GM23338 (cell line): ENCODE results near the gene ROBO1. TPM values are rescaled to one million over a fixed set of nuclear protein-coding genes. Genes with fewer than 3 reads are reported as not detected.

Experiments
- ATAC-seq: fragments of 200-7000 bp; cut with Tn5 transposase; 3 replicates; pipeline ENCODE4 v1.9.1; 2020
- DNase-seq: peaks from one replicate; pipeline ENCODE4 v3.0.0-alpha.2; 2015; ENCODE audit warnings: low spot score
- H2AFZ ChIP-seq: fragments of 200-600 bp; sonication (generic); 2 replicates; pipeline ENCODE4 v1.8.0; 2016; ENCODE audit warnings: antibody characterized with exemption, mild to moderate bottlenecking, moderate library complexity
- H3F3A ChIP-seq: fragments of 200-600 bp; sonication (generic); replicated peaks from 2 replicates; pipeline ENCODE4 v1.8.0; 2017; ENCODE audit warnings: antibody characterized with exemption, mixed run types, low read depth
- H3K27ac ChIP-seq: fragments of 200-600 bp; sonication (generic); 2 replicates; pipeline ENCODE4 v1.6.1; 2016; ENCODE audit warnings: low read depth
- H3K27me3 ChIP-seq: fragments of 200-600 bp; sonication (generic); 2 replicates; pipeline ENCODE4 v1.8.0; 2016; ENCODE audit warnings: mild to moderate bottlenecking, mixed run types, moderate library complexity; ENCODE audit not compliant: insufficient read depth
- H3K36me3 ChIP-seq: fragments of 200-600 bp; sonication (generic); 2 replicates; pipeline ENCODE4 v1.8.0; 2016; ENCODE audit warnings: mild to moderate bottlenecking; ENCODE audit not compliant: insufficient read depth
- H3K4me1 ChIP-seq: fragments of 200-600 bp; sonication (generic); 2 replicates; pipeline ENCODE4 v1.8.0; 2016; ENCODE audit warnings: mild to moderate bottlenecking, moderate library complexity; ENCODE audit not compliant: insufficient read depth
- H3K4me2 ChIP-seq: fragments of 200-600 bp; sonication (generic); 2 replicates; pipeline ENCODE4 v1.7.1; 2017; ENCODE audit warnings: mixed run types
- H3K4me3 ChIP-seq: fragments of 200-600 bp; sonication (generic); 2 replicates; pipeline ENCODE4 v1.6.1; 2016; ENCODE audit warnings: mixed run types
- H3K79me2 ChIP-seq: fragments of 200-600 bp; sonication (generic); replicated peaks from 2 replicates; pipeline ENCODE4 v1.8.0; 2017; ENCODE audit warnings: mild to moderate bottlenecking; ENCODE audit not compliant: insufficient read depth
- H3K9me2 ChIP-seq: fragments of 200-600 bp; sonication (generic); 2 replicates; pipeline ENCODE4 v1.8.0; 2017; ENCODE audit not compliant: insufficient read depth
- H4K20me1 ChIP-seq: fragments of 200-600 bp; sonication (generic); replicated peaks from 2 replicates; pipeline ENCODE4 v1.8.0; 2017; ENCODE audit warnings: mild to moderate bottlenecking; ENCODE audit not compliant: insufficient read depth
- H3K27ac Mint-ChIP-seq: 2 replicates; pipeline ENCODE4 v1.8.0; 2020; ENCODE audit warnings: inconsistent platforms, mild to moderate bottlenecking, moderate library complexity, mixed read lengths
- H3K27me3 Mint-ChIP-seq: 3 replicates; pipeline ENCODE4 v1.8.0; 2022; ENCODE audit warnings: low read depth, mild to moderate bottlenecking, moderate library complexity, mixed read lengths, inconsistent platforms; ENCODE audit not compliant: insufficient read depth, poor library complexity
- H3K36me3 Mint-ChIP-seq: 3 replicates; pipeline ENCODE4 v1.8.0; 2021; ENCODE audit warnings: low read depth, mild to moderate bottlenecking, inconsistent platforms, moderate library complexity, mixed read lengths
- H3K4me1 Mint-ChIP-seq: 3 replicates; pipeline ENCODE4 v1.8.0; 2020; ENCODE audit warnings: mild to moderate bottlenecking, inconsistent platforms, mixed read lengths
- H3K4me3 Mint-ChIP-seq: 3 replicates; pipeline ENCODE4 v1.8.0; 2021; ENCODE audit warnings: moderate library complexity, mild to moderate bottlenecking, inconsistent platforms, mixed read lengths
- H3K9me3 Mint-ChIP-seq: 3 replicates; pipeline ENCODE4 v1.8.0; 2020; ENCODE audit warnings: moderate library complexity, mild to moderate bottlenecking, inconsistent platforms, mixed read lengths
- CREB1 ChIP-seq: fragments of 250-450 bp; sonication (Bioruptor Pico); IDR thresholded peaks from 2 replicates; pipeline ENCODE4 v1.5.0; 2020; ENCODE audit warnings: low read depth, mild to moderate bottlenecking, moderate library complexity
- EZH2 ChIP-seq: fragments of 200-600 bp; sonication (generic); IDR thresholded peaks from one replicate; pipeline ENCODE4 v1.8.0; 2017; ENCODE audit warnings: antibody characterized with exemption, mild to moderate bottlenecking, low read depth; ENCODE audit not compliant: unreplicated experiment
- JUNB ChIP-seq: IDR thresholded peaks from one replicate; pipeline ENCODE4 v1.6.1; 2016; ENCODE audit warnings: antibody characterized with exemption; ENCODE audit not compliant: unreplicated experiment
- POLR2AphosphoS5 ChIP-seq: IDR thresholded peaks from 2 replicates; pipeline ENCODE4 v1.6.1; 2016; ENCODE audit warnings: antibody characterized with exemption, low read depth
- ZNF114 ChIP-seq: fragments of 250-450 bp; sonication (Bioruptor Pico); IDR thresholded peaks from 2 replicates; pipeline ENCODE4 v1.5.0; 2020; ENCODE audit warnings: mild to moderate bottlenecking, moderate library complexity
- polyA plus RNA-seq: library from polyadenylated mRNA; unstranded; fragments of >200 nt; fragmentation: Nextera tagmentation; extraction: Ambion mirVana; gene quantifications from 2 replicates; pipeline ENCODE4 v1.2.1, GENCODE V29; 2016
- total RNA-seq: library from RNA; depleted of rRNA; stranded (reverse); fragments of >200 nt; shearing (Covaris generic); gene quantifications from 2 replicates; pipeline ENCODE4 v1.2.3, GENCODE V29; 2014
- TF ChIP-seq, protein P1 (sequence below): IDR thresholded peaks from one replicate; pipeline ENCODE4 v1.6.1; 2018; ENCODE audit warnings: antibody characterized with exemption; ENCODE audit not compliant: unreplicated experiment
- TF ChIP-seq, protein P2 (sequence below): fragments of 250-450 bp; sonication (Bioruptor Pico); IDR thresholded peaks from 2 replicates; pipeline ENCODE4 v1.5.0; 2020; ENCODE audit warnings: mild to moderate bottlenecking, moderate library complexity

ROBO1 gene
- total and polyA plus RNA-seq, 2 experiments from 2014 or later = 19.2 to 78.3 TPM

DNA sequence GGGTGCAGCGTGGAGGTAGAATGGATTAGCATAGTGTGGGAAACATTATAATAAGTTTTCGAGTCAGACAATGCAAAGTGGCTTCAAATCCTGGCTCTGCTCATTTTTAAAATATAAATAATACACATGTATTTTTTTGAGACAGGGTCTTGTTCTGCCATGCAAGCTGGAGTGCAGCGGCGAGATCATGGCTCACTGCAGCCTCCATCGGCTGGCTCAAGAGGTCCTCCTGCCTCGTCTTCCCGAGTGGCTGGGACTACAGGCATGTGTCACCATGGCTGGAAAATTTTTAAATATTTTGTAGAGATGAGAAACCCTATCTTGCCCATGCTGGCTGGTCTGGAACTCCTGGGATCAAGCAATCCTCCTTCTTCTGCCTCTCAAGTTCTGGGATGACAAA is 194.9 kb downstream of the ROBO1 start:
- Histone ChIP-seq H4K20me1 (no peaks in the 10 kb centered on the region), H3F3A (no peaks in the 10 kb centered on the region), H3K27ac (no peak overlapping the region), H3K4me1 (no peaks in the 10 kb centered on the region), H3K4me2 (no peak overlapping the region), H3K9me2 (no peaks in the 10 kb centered on the region), H3K4me3 (no peak overlapping the region), H2AFZ (no peak overlapping the region), H3K27me3 (no peaks in the 10 kb centered on the region), H3K79me2 (no peaks in the 10 kb centered on the region), H3K36me3 (no peaks in the 10 kb centered on the region)
- Mint-ChIP-seq H3K27ac (no peak overlapping the region), H3K9me3 (no peaks in the 10 kb centered on the region), H3K4me3 (no peak overlapping the region), H3K36me3 (no peaks in the 10 kb centered on the region), H3K27me3 (no peaks in the 10 kb centered on the region), H3K4me1 (no peaks in the 10 kb centered on the region)
- DNase-seq = no peak
- ATAC-seq = no peak
- TF ChIP-seq ZNF114 (no peak), POLR2AphosphoS5 (no peak), CREB1 (no peak), EZH2 (no peak), JUNB (no peak)
- TF ChIP-seq, protein P1, sequence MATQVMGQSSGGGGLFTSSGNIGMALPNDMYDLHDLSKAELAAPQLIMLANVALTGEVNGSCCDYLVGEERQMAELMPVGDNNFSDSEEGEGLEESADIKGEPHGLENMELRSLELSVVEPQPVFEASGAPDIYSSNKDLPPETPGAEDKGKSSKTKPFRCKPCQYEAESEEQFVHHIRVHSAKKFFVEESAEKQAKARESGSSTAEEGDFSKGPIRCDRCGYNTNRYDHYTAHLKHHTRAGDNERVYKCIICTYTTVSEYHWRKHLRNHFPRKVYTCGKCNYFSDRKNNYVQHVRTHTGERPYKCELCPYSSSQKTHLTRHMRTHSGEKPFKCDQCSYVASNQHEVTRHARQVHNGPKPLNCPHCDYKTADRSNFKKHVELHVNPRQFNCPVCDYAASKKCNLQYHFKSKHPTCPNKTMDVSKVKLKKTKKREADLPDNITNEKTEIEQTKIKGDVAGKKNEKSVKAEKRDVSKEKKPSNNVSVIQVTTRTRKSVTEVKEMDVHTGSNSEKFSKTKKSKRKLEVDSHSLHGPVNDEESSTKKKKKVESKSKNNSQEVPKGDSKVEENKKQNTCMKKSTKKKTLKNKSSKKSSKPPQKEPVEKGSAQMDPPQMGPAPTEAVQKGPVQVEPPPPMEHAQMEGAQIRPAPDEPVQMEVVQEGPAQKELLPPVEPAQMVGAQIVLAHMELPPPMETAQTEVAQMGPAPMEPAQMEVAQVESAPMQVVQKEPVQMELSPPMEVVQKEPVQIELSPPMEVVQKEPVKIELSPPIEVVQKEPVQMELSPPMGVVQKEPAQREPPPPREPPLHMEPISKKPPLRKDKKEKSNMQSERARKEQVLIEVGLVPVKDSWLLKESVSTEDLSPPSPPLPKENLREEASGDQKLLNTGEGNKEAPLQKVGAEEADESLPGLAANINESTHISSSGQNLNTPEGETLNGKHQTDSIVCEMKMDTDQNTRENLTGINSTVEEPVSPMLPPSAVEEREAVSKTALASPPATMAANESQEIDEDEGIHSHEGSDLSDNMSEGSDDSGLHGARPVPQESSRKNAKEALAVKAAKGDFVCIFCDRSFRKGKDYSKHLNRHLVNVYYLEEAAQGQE = no peak
- TF ChIP-seq, protein P2, sequence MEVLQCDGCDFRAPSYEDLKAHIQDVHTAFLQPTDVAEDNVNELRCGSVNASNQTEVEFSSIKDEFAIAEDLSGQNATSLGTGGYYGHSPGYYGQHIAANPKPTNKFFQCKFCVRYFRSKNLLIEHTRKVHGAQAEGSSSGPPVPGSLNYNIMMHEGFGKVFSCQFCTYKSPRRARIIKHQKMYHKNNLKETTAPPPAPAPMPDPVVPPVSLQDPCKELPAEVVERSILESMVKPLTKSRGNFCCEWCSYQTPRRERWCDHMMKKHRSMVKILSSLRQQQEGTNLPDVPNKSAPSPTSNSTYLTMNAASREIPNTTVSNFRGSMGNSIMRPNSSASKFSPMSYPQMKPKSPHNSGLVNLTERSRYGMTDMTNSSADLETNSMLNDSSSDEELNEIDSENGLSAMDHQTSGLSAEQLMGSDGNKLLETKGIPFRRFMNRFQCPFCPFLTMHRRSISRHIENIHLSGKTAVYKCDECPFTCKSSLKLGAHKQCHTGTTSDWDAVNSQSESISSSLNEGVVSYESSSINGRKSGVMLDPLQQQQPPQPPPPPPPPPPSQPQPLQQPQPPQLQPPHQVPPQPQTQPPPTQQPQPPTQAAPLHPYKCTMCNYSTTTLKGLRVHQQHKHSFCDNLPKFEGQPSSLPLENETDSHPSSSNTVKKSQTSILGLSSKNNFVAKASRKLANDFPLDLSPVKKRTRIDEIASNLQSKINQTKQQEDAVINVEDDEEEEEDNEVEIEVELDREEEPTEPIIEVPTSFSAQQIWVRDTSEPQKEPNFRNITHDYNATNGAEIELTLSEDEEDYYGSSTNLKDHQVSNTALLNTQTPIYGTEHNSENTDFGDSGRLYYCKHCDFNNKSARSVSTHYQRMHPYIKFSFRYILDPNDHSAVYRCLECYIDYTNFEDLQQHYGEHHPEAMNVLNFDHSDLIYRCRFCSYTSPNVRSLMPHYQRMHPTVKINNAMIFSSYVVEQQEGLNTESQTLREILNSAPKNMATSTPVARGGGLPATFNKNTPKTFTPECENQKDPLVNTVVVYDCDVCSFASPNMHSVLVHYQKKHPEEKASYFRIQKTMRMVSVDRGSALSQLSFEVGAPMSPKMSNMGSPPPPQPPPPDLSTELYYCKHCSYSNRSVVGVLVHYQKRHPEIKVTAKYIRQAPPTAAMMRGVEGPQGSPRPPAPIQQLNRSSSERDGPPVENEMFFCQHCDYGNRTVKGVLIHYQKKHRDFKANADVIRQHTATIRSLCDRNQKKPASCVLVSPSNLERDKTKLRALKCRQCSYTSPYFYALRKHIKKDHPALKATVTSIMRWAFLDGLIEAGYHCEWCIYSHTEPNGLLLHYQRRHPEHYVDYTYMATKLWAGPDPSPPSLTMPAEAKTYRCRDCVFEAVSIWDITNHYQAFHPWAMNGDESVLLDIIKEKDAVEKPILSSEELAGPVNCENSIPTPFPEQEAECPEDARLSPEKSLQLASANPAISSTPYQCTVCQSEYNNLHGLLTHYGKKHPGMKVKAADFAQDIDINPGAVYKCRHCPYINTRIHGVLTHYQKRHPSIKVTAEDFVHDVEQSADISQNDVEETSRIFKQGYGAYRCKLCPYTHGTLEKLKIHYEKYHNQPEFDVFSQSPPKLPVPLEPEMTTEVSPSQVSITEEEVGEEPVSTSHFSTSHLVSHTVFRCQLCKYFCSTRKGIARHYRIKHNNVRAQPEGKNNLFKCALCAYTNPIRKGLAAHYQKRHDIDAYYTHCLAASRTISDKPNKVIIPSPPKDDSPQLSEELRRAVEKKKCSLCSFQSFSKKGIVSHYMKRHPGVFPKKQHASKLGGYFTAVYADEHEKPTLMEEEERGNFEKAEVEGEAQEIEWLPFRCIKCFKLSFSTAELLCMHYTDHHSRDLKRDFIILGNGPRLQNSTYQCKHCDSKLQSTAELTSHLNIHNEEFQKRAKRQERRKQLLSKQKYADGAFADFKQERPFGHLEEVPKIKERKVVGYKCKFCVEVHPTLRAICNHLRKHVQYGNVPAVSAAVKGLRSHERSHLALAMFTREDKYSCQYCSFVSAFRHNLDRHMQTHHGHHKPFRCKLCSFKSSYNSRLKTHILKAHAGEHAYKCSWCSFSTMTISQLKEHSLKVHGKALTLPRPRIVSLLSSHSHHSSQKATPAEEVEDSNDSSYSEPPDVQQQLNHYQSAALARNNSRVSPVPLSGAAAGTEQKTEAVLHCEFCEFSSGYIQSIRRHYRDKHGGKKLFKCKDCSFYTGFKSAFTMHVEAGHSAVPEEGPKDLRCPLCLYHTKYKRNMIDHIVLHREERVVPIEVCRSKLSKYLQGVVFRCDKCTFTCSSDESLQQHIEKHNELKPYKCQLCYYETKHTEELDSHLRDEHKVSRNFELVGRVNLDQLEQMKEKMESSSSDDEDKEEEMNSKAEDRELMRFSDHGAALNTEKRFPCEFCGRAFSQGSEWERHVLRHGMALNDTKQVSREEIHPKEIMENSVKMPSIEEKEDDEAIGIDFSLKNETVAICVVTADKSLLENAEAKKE = no peak
